ENCODE results near the gene KAZN.

KAZN gene

GRCh38 chr1:14949836-14950713, 351.6 kb downstream of the KAZN start:
- TF ChIP-seq CTCF (IDR thresholded peaks at IDR 0.05; ENCODE audit: insufficient read depth, low read length, poor library complexity, severe bottlenecking) = no peak
- H3K36me3 ChIP-seq (ENCODE audit: control insufficient read depth, insufficient read depth, low read length) = no peaks in the 10 kb centered on the region
- no peak overlapping the region for H3K4me3 ChIP-seq (replicated peaks; ENCODE audit: low read depth, low read length)
- no peaks in the 10 kb centered on the region for H3K27me3 ChIP-seq (replicated peaks; ENCODE audit: control insufficient read depth, insufficient read depth, low read length)
- DNase-seq (ENCODE audit: extremely low read depth, insufficient read length) = no peak

- no peak overlapping the region for H3K4me3 ChIP-seq (replicated peaks; ENCODE audit: low read depth, low read length)
- no peaks in the 10 kb centered on the region for H3K36me3 ChIP-seq (ENCODE audit: control insufficient read depth, insufficient read depth, low read length)
- TF ChIP-seq CTCF (IDR thresholded peaks at IDR 0.05; ENCODE audit: insufficient read depth, low read length, poor library complexity, severe bottlenecking) = no peak
- DNase-seq (ENCODE audit: extremely low read depth, insufficient read length) = no peak
- H3K27me3 ChIP-seq (replicated peaks; ENCODE audit: control insufficient read depth, insufficient read depth, low read length) = no peaks in the 10 kb centered on the region
Measured at GRCh38 chr1:14951766-14952165, 353.3 kb downstream of the KAZN start.

- H3K36me3 ChIP-seq (ENCODE audit: control insufficient read depth, insufficient read depth, low read length) = no peaks in the 10 kb centered on the region
- no peak for TF ChIP-seq CTCF (IDR thresholded peaks at IDR 0.05; ENCODE audit: insufficient read depth, low read length, poor library complexity, severe bottlenecking)
- no peak overlapping the region for H3K4me3 ChIP-seq (replicated peaks; ENCODE audit: low read depth, low read length)
- no peak for DNase-seq (ENCODE audit: extremely low read depth, insufficient read length)
- H3K27me3 ChIP-seq (replicated peaks; ENCODE audit: control insufficient read depth, insufficient read depth, low read length) = no peaks in the 10 kb centered on the region
Measured at GRCh38 chr1:14952626-14953314, 354.3 kb downstream of the KAZN start.

GRCh38 chr1:14954210-14954609, 355.7 kb downstream of the KAZN start:
- no peak overlapping the region for H3K4me3 ChIP-seq (replicated peaks; ENCODE audit: low read depth, low read length)
- H3K27me3 ChIP-seq (replicated peaks; ENCODE audit: control insufficient read depth, insufficient read depth, low read length) = no peaks in the 10 kb centered on the region; the same call in 1 of the 2 replicates
- no peak for DNase-seq (ENCODE audit: extremely low read depth, insufficient read length)
- H3K36me3 ChIP-seq (ENCODE audit: control insufficient read depth, insufficient read depth, low read length) = no peaks in the 10 kb centered on the region
- no peak for TF ChIP-seq CTCF (IDR thresholded peaks at IDR 0.05; ENCODE audit: insufficient read depth, low read length, poor library complexity, severe bottlenecking)

GRCh38 chr1:14954930-14955329, 356.4 kb downstream of the KAZN start:
- no peaks in the 10 kb centered on the region; the same call in 1 of the 2 replicates for H3K27me3 ChIP-seq (replicated peaks; ENCODE audit: control insufficient read depth, insufficient read depth, low read length)

More at GRCh38 chr1:14954930-14955329, 356.4 kb downstream of the KAZN start:
- no peak for DNase-seq (ENCODE audit: extremely low read depth, insufficient read length)
- Histone ChIP-seq H3K36me3 (ENCODE audit: control insufficient read depth, insufficient read depth, low read length) (no peaks in the 10 kb centered on the region), H3K4me3 (replicated peaks; ENCODE audit: low read depth, low read length) (no peak overlapping the region)
- TF ChIP-seq CTCF (IDR thresholded peaks at IDR 0.05; ENCODE audit: insufficient read depth, low read length, poor library complexity, severe bottlenecking) = no peak
